ENCODE measurements around the gene SREBF1.

Gene SREBF1

GRCh38 chr17:17792037-17792550 lies 44.7 kb downstream of the SREBF1 start:
- DNase-seq, result peak; percentile 79

GRCh38 chr17:17790637-17791464 lies 45.9 kb downstream of the SREBF1 start:
- DNase-seq, result no peak

GRCh38 chr17:17789828-17790636 lies 46.8 kb downstream of the SREBF1 start:
- no peak for DNase-seq

GRCh38 chr17:17789410-17789809 lies 47.4 kb downstream of the SREBF1 start:
- no peak for DNase-seq

GRCh38 chr17:17788967-17789366 lies 47.8 kb downstream of the SREBF1 start:
- DNase-seq, result no peak

GRCh38 chr17:17787568-17787967 lies 49.2 kb downstream of the SREBF1 start:
- DNase-seq, result no peak

GRCh38 chr17:17786998-17787397 lies 49.8 kb downstream of the SREBF1 start:
- no peak for DNase-seq

- no peak for DNase-seq
Observed at GRCh38 chr17:17785407-17785806, 51.4 kb downstream of the SREBF1 start.

- DNase-seq, result peak; percentile 22
Observed at GRCh38 chr17:17784657-17785267, 52.0 kb downstream of the SREBF1 start.

GRCh38 chr17:17783825-17784656 lies 52.7 kb downstream of the SREBF1 start:
- DNase-seq, result peak; percentile 78

- DNase-seq, result peak; percentile 96
Observed at GRCh38 chr17:17783116-17783824, 53.5 kb downstream of the SREBF1 start.

GRCh38 chr17:17782523-17783115 lies 54.2 kb downstream of the SREBF1 start:
- peak; percentile 77 for DNase-seq

GRCh38 chr17:17781591-17782496 lies 54.9 kb downstream of the SREBF1 start:
- peak; percentile 79 for DNase-seq

- peak; percentile 71 for DNase-seq
Observed at GRCh38 chr17:17780922-17781590, 55.7 kb downstream of the SREBF1 start.

- DNase-seq, result no peak
Observed at GRCh38 chr17:17779015-17779611, 57.7 kb downstream of the SREBF1 start.

GRCh38 chr17:17778308-17779014 lies 58.3 kb downstream of the SREBF1 start:
- DNase-seq, result no peak

- no peak for DNase-seq
Observed at GRCh38 chr17:17776889-17777288, 59.9 kb downstream of the SREBF1 start.
